SK-N-SH (cell line): ENCODE data around the gene MIOX.

Source experiments
- CTCF ChIP-seq: fragments of 200-600 bp; sonication (generic); IDR thresholded peaks from 2 replicates; pipeline ENCODE4 v1.6.1; 2017; ENCODE audit warnings: antibody characterized with exemption, mild to moderate bottlenecking, moderate library complexity
- EP300 ChIP-seq, 2 experiments: IDR thresholded peaks; 2 replicates each; pipeline versions ENCODE4 v1.4.0 to v1.6.1; 2012; ENCODE audit warnings: borderline replicate concordance in 1 of 2, low read depth in 1 of 2, low read length in 1 of 2
- FOXM1 ChIP-seq: IDR thresholded peaks from 2 replicates; pipeline ENCODE4 v1.4.0; 2012; ENCODE audit warnings: low read depth, mild to moderate bottlenecking
- GABPA ChIP-seq: IDR thresholded peaks from 2 replicates; pipeline ENCODE4 v1.4.0; 2012; ENCODE audit warnings: low read depth, mild to moderate bottlenecking
- JUND ChIP-seq: IDR thresholded peaks from 2 replicates; pipeline ENCODE4 v1.4.0; 2012
- MAX ChIP-seq: IDR thresholded peaks from 2 replicates; pipeline ENCODE4 v1.4.0; 2012; ENCODE audit warnings: low read depth
- MXI1 ChIP-seq: IDR thresholded peaks from 2 replicates; pipeline ENCODE4 v1.6.1; 2012; ENCODE audit warnings: mild to moderate bottlenecking, low read depth, low read length, improper control_type of control experiment
- PBX3 ChIP-seq: IDR thresholded peaks from 2 replicates; pipeline ENCODE4; 2012
- POLR2AphosphoS5 ChIP-seq: IDR thresholded peaks from 2 replicates; pipeline ENCODE4 v1.6.1; 2012; ENCODE audit warnings: low read depth, low read length
- RAD21 ChIP-seq: IDR thresholded peaks from 2 replicates; pipeline ENCODE4 v1.6.1; 2012; ENCODE audit warnings: mild to moderate bottlenecking, low read length
- RXRA ChIP-seq: IDR thresholded peaks from 2 replicates; pipeline ENCODE4 v1.4.0; 2012; ENCODE audit warnings: low read depth, mild to moderate bottlenecking, borderline replicate concordance
- SMC3 ChIP-seq: IDR thresholded peaks from 2 replicates; pipeline ENCODE4 v1.6.1; 2012; ENCODE audit warnings: low read depth, low read length, improper control_type of control experiment
- TAF1 ChIP-seq: IDR thresholded peaks from 2 replicates; pipeline ENCODE4 v1.6.1; 2012; ENCODE audit warnings: low read depth, mild to moderate bottlenecking, low read length, moderate library complexity, borderline replicate concordance
- USF2 ChIP-seq: fragments of 150-350 bp; IDR thresholded peaks from 2 replicates; pipeline ENCODE4 v1.6.1; 2017; ENCODE audit warnings: antibody characterized with exemption, low read length, low read depth, borderline replicate concordance

GRCh38 chr22:50525104-50525857 lies 38.6 kb downstream of the MIOX start, which contains the start of gene SCO2:
- no peak for TF ChIP-seq EP300 (IDR thresholded peaks at IDR 0.05; ENCODE audit: borderline replicate concordance in 1 of 2, low read depth in 1 of 2, low read length in 1 of 2)
- peak; percentile 80 for TF ChIP-seq MAX
- peak; percentile 50 for TF ChIP-seq CTCF
- TF ChIP-seq RAD21 = peak; percentile 36; the same call in 1 of the 2 replicates
- no peak for TF ChIP-seq FOXM1
- peak; percentile 89 for TF ChIP-seq USF2
- peak; percentile 45; the same call in 1 of the 2 replicates for TF ChIP-seq PBX3
- peak; percentile 61 for TF ChIP-seq TAF1
- peak; percentile 90 for TF ChIP-seq POLR2AphosphoS5
- TF ChIP-seq MXI1 = peak; percentile 82
- no peak for TF ChIP-seq JUND
- TF ChIP-seq SMC3 = peak; percentile 16; the same call in 1 of the 2 replicates
- TF ChIP-seq GABPA = 0 out of 2 replicates have a peak, but pooled peaks have one; percentile 20
- TF ChIP-seq RXRA = no peak
